HFF-Myc (cell line): ENCODE data around the gene KMT2B.

Experiments
- DNase-seq: peaks from one replicate; pipeline ENCODE4 v3.0.0-alpha.2; 2011; ENCODE audit warnings: low read depth; ENCODE audit errors: extremely low read depth
- H3K4me3 ChIP-seq: replicated peaks from 2 replicates; pipeline ENCODE4 v1.5.1; 2011; ENCODE audit warnings: low read depth, mild to moderate bottlenecking, control low read depth, low read length
- CTCF ChIP-seq: IDR thresholded peaks from 2 replicates; pipeline ENCODE4 v1.5.1; 2012; ENCODE audit warnings: mild to moderate bottlenecking, low read depth, low read length, control low read depth; ENCODE audit errors: missing control alignments

KMT2B gene

GRCh38 chr19:35738887-35739229 is 21.1 kb downstream of the KMT2B start:
- TF ChIP-seq CTCF: no peak
- H3K4me3 ChIP-seq: no peak overlapping the region
- DNase-seq: no peak

- TF ChIP-seq CTCF: no peak
- no peak for DNase-seq
- peak overlapping the region; percentile 53 for H3K4me3 ChIP-seq
These were observed 21.7 kb downstream of the KMT2B start for GRCh38 chr19:35739275-35740107.

GRCh38 chr19:35740108-35740422 is 22.3 kb downstream of the KMT2B start:
- TF ChIP-seq CTCF: no peak
- H3K4me3 ChIP-seq: peak overlapping the region; percentile 53
- no peak for DNase-seq

- no peak for TF ChIP-seq CTCF
- DNase-seq: peak; percentile 87
- peak overlapping the region; percentile 53 for H3K4me3 ChIP-seq
These were observed 22.8 kb downstream of the KMT2B start for GRCh38 chr19:35740423-35741202.

GRCh38 chr19:35741203-35741515 is 23.4 kb downstream of the KMT2B start:
- no peak for TF ChIP-seq CTCF

GRCh38 chr19:35742121-35742724 is 24.4 kb downstream of the KMT2B start, which contains the start of gene IGFLR1:
Gene IGFLR1, minus strand, starts transcription at chr19:35742452. Its CDS starts 1,272 bp downstream, at chr19:35741180.
- DNase-seq: no peak
- peak within 1 kb of the TSS; percentile 53; the same call in 1 of the 2 replicates for H3K4me3 ChIP-seq
- TF ChIP-seq CTCF: no peak

More at GRCh38 chr19:35741203-35741515, 23.4 kb downstream of the KMT2B start:
- DNase-seq: no peak
- H3K4me3 ChIP-seq: peak overlapping the region; percentile 53
